Measurements from ENCODE around the gene FDXR.

GRCh38 chr17:74918906-74919305 is 46.1 kb upstream of the FDXR start:
- no peak for TF ChIP-seq CTCF (IDR thresholded peaks at IDR 0.05)
- no peak for TF ChIP-seq EHMT2 (IDR thresholded peaks at IDR 0.05; ENCODE audit: low read depth)
- no peak for TF ChIP-seq HOXB13 (CRISPR knock-in tag; IDR thresholded peaks at IDR 0.05; ENCODE audit: low read depth)
- no peak for TF ChIP-seq RCOR1 (IDR thresholded peaks at IDR 0.05; ENCODE audit: low read depth, low read length)
- TF ChIP-seq BHLHE40 (IDR thresholded peaks at IDR 0.05; ENCODE audit: low read depth, low read length): no peak
- TF ChIP-seq POLR2A (IDR thresholded peaks at IDR 0.05; ENCODE audit: low read length): no peak
